T-helper 9 cell (primary cell): ENCODE data around the gene PCDH8.

Experiments
- DNase-seq: peaks from one replicate; pipeline ENCODE4 v3.0.0-alpha.2; 2020
- total RNA-seq, 2 donors: gene quantifications; one replicate each; lab custom pipeline; 2026; lab: John Stamatoyannopoulos, UW

The PCDH8 gene, protein sequence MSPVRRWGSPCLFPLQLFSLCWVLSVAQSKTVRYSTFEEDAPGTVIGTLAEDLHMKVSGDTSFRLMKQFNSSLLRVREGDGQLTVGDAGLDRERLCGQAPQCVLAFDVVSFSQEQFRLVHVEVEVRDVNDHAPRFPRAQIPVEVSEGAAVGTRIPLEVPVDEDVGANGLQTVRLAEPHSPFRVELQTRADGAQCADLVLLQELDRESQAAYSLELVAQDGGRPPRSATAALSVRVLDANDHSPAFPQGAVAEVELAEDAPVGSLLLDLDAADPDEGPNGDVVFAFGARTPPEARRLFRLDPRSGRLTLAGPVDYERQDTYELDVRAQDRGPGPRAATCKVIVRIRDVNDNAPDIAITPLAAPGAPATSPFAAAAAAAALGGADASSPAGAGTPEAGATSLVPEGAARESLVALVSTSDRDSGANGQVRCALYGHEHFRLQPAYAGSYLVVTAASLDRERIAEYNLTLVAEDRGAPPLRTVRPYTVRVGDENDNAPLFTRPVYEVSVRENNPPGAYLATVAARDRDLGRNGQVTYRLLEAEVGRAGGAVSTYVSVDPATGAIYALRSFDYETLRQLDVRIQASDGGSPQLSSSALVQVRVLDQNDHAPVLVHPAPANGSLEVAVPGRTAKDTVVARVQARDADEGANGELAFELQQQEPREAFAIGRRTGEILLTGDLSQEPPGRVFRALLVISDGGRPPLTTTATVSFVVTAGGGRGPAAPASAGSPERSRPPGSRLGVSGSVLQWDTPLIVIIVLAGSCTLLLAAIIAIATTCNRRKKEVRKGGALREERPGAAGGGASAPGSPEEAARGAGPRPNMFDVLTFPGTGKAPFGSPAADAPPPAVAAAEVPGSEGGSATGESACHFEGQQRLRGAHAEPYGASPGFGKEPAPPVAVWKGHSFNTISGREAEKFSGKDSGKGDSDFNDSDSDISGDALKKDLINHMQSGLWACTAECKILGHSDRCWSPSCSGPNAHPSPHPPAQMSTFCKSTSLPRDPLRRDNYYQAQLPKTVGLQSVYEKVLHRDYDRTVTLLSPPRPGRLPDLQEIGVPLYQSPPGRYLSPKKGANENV
- 0 reads per million in 2 donors for total RNA-seq

DNA sequence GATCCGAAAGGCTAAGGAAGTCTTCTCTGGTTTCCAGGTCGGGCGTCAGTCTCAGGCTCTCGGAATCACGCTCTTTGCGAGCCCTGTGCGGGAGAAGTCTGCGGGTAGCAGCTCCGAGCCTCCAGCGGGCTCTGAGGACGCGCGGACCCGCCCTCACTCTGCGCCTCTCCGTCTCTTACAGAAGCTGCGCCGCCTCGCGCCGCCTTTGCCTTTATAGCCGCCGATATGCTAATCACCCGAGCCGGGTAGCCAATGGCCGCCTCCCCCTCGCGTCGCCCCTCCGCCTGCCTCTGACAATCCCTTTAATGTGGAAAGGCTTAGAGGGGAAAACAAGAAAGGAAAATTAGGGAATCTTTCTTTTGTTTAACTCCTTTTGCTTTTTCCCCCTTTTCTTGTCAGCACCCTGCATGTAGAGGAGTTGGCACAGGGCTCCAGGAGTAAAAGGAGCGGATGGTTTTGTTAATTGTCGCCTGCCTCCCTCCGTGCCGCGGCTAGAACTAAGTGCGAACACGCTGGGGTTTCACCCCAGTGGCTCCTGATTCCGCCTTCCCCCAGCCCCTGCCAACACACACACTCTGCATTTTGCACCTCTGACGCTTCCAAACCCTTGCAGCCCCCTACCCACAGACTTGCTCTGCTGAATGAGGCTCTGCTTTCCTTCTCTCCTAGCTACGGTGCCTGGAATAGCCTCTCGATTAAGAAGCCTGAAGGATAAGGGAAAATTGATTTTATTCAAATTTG, at the start of gene PCDH8:
TSS of gene PCDH8 (minus strand) at position 186 of the 741 bp plus-strand sequence. CDS start 204 bp downstream, outside the sequence.
- DNase-seq, result no peak

- DNase-seq, result no peak
These were observed 48.6 kb upstream of the PCDH8 start for GRCh38 chr13:52896827-52897659.

DNA sequence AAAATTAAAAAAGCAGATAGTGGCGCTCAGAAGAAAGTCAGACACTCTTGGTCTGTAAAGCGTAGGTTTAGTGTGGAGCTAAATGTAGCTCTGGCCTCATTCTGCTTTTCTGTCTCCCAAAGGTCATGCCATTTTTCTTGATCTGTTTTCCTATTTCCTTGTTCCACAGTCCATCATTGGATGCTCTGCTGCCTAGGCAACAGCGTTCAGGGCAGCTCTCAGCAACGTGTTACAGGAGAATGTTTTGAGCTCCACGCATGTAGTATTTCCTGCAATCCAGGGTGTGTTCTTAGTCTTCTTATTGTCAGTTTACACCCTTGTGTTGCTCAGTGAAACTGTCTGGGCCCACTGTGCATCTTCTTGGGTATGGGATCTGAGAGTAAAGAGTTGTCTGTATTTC, 46.0 kb upstream of the PCDH8 start:
- DNase-seq, result no peak

DNA sequence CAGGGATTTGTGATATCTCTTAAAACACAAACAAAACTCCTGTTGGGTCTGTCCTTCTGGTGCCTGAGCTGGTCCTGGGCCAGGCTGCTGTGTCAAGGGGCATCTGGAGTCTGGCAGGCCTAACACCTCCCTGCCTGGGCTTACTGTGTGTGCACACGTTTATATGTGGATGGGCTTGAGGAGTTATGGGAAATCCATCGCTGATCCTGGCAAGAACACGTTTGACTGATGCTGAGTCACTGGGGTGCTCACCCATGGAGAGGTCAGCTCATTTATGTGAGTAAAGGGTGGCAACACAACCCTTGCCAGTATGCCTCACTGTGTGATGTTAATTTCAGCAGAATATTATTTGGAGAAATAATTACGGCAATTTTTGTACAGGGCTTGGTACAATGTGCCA, 44.5 kb upstream of the PCDH8 start:
- no peak for DNase-seq

DNA sequence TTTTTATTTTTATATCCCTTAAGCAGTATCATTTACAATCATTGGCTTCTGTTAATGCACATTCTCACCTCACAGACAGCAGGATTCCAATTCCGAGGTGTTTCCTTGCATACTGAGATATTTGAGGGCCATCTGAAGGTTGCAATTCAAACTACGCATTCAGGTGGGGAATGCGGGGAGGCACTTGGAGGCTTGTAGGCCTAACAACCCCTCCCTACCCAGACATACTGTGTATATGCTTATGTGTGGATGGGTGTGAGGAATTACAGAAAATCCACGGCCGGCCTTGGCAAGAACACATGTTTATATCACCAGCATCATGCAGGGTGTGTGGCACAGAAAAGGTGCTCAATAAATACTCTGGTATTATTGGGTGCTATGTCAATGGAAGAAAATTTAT, 43.3 kb upstream of the PCDH8 start:
- DNase-seq, result no peak

DNA sequence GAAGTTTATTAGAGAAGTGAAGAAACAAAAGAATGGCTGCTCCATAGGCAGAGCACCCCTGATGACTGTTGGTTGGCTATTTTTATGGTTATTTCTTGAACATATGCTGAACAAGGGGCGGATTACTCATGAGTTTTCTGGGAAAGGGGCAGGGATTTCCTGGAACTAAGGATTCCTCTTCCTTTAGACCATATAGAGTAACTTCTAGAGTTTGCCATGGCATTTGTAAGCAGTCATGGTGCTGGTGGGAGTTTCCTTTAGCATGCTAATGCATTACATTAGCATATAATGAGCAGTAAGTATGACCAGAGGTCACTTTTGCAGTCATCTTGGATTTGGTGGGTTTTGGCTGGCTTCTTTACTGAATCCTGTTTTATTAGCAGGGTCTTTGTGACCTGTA, 38.7 kb upstream of the PCDH8 start:
- DNase-seq, result no peak

DNA sequence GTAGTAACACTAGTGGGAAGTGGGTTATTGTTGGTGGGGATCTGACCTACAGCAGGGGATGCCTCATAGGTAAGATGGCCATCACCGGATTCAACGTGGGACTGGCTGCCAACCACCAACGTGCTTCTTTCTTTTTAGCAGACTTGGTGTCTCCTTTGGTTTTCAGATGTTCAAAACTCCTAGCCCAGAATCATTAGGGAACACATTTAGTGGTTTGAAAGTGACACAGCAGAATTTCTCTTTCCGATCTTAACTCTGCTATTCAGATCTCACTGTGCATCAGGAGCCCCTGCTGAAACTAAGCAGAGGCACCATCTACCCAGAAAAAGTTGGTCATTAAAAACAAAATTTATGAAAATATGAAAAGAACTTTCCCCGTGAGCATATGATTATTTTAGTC, 36.7 kb upstream of the PCDH8 start:
- no peak for DNase-seq

GRCh38 chr13:52884429-52885010, 36.1 kb upstream of the PCDH8 start:
- no peak for DNase-seq

- no peak for DNase-seq
These were observed 34.3 kb upstream of the PCDH8 start for GRCh38 chr13:52882785-52883184.

GRCh38 chr13:52879950-52880741, 31.7 kb upstream of the PCDH8 start:
- DNase-seq, result no peak

- no peak for DNase-seq
These were observed 30.4 kb upstream of the PCDH8 start for GRCh38 chr13:52878831-52879230.

DNA sequence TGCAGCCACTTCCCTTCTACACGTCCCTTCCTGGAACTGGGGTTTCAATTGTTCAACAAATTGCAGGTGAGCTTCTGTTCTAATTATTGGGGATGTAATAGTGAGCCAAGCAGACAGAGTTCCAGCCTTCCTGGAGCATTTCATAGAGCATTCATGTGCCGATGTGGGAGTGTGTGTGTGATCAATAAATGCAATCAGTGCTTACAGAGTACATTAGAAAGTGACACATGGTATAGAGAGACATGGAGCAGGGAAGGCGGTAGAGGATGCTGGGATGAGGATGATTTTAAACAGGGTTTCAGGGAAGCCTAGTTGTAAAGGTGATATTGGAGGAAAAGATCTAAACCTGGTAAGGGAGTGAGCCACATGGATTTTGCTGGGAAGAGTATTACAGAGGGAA, 21.7 kb upstream of the PCDH8 start:
- DNase-seq, result no peak

DNA sequence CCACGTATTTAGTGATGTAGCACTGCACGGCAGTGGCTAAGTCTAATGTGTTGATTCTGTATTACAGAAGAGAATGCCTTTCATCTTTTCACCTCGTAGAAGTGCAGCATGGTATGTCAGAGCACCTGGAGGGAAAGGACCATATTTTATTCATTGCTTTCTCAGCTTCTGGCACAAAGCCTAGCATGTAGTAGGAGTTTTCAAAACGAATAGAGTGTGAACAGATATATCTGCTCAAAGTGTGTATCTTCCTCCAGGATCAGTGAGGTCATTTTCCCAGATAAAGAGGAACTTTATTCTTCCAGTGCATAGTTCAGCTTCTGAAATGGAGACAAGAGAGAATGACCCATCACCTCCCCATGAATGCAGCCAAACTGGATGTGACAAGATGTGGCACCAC, 21.2 kb upstream of the PCDH8 start:
- DNase-seq, result no peak

- no peak for DNase-seq
These were observed 20.6 kb upstream of the PCDH8 start for GRCh38 chr13:52869050-52869449.

GRCh38 chr13:52868190-52868589, 19.8 kb upstream of the PCDH8 start:
- DNase-seq, result no peak

DNA sequence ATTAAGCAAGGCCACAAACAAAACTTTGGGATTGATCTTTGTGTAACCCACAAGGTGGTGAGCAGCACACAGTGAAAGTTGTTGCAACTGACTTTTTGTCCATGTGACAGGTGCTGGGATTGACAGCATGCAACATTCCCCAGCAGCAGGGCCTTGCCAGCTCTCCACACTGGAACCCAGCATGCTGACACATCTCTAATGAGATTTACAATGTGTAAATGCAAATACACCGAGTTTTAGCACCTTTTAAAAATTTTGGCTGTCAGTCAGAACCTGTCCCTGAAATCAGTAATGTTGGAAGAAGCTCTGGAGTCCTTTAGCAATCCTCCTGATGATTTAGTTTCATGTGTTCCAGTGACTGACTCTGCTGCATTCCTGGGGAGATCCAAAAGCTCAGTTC, 16.5 kb upstream of the PCDH8 start:
- DNase-seq, result no peak

DNA sequence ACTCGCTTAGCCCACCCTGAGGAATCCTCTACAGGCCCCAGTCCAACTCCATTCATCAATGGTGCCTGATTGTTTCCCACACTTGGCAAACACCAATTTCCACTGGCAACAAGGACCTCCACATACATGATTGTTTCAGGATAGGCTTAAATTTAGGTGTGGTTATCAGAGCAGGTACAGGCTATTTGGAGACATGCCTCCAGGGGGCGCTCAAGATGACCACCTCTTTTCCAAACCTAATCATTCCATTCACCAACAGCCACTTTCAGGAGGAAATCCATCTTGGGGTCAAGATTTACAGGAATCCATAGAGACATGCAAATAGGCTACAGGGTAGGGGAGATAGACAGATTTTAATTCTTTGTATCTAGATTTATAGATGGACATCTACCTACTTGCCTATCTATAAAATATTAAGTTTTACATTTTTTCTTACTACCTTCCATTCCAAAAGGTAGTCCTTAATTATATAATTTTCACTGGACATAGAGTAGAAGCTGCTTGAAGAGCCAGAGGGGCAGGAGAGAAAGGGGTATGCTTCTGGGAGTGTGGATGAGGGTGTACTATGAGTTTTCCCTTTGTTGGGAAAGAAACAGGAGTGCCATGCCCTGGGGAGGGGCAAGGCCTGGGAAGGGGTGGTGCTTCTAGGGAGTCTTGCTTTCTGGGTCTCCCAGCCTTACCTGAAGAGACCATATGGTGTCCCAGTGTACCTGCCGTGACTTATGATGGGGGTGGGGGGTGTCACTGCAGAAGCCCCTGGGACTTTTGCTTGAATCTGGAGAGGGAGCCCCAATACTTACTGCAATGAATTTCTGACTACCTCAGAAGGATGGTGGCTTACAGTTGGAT, 14.1 kb upstream of the PCDH8 start:
- no peak for DNase-seq

DNA sequence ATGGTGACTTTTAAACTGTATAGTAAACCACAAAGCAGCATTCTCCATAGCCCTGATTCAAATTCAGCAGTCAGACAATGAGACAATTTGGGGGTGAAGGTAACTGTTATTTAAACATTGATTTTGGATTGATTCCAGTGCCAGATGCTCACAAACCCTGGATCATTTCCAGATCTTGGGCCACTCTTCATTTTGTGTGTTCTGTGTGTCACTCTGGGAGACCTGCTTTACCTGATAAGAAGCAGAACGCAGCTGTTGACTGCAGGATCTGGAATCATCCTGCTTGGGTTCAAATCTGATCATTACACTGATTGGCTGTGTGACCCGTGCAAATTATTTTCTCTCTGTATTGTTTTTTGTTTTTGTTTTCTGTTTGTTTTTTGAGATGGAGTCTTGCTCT, 4.0 kb upstream of the PCDH8 start:
- DNase-seq, result no peak

DNA sequence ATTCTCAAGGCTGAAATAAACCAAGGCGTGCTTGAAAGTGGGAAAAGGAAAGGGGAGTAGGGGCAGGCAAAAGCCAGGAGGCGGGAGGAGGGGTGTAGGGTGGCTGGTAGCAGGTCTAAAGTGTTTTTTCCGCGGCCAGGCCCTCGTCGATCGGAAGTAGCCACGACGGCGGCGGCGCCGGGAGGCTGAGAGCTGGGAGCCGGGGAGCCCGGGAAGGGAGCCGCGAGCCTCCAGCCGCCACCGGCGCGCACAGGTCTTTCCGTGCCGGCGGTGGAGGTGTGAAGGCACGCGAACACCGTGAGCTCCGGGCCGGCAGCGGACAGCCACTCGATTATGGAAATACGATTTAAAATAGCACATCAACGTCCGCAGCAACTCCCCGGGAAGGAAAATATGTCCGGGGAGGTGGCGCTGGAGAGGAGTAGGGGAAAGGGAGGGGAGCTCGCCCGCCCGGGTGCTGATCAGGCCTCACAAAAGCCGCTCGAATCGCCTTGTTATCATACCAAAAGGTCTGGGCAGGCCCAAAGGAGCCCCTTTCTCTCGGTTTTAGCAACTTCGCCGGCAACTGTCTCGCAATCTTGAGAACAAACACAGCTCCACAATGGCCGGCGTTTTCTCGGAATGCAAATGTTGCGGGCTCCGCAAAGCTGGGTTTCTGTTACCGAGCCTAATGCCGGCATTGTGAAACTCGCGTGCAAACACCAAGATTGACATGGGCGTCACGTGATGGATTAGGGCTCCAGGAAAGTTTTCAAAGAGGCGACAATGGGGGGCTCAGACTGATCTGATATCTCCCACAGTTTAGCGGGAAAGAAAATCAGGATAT, 2.9 kb upstream of the PCDH8 start:
- no peak for DNase-seq
